COR-L47 (cell line): ENCODE results near the gene PSTPIP2.
A peak's percentile ranks its signal among the peaks of the same experiment; 100 is the strongest.
"Not testable (repeated sequence)": the region's sequence is repeated elsewhere in the genome, so short reads cannot be mapped to it uniquely, and the experiment has no call there.

Experiments
- DNase-seq: peaks from one replicate; lab custom pipeline; 2025; lab: John Stamatoyannopoulos, UW

Gene PSTPIP2, protein sequence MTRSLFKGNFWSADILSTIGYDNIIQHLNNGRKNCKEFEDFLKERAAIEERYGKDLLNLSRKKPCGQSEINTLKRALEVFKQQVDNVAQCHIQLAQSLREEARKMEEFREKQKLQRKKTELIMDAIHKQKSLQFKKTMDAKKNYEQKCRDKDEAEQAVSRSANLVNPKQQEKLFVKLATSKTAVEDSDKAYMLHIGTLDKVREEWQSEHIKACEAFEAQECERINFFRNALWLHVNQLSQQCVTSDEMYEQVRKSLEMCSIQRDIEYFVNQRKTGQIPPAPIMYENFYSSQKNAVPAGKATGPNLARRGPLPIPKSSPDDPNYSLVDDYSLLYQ

DNA sequence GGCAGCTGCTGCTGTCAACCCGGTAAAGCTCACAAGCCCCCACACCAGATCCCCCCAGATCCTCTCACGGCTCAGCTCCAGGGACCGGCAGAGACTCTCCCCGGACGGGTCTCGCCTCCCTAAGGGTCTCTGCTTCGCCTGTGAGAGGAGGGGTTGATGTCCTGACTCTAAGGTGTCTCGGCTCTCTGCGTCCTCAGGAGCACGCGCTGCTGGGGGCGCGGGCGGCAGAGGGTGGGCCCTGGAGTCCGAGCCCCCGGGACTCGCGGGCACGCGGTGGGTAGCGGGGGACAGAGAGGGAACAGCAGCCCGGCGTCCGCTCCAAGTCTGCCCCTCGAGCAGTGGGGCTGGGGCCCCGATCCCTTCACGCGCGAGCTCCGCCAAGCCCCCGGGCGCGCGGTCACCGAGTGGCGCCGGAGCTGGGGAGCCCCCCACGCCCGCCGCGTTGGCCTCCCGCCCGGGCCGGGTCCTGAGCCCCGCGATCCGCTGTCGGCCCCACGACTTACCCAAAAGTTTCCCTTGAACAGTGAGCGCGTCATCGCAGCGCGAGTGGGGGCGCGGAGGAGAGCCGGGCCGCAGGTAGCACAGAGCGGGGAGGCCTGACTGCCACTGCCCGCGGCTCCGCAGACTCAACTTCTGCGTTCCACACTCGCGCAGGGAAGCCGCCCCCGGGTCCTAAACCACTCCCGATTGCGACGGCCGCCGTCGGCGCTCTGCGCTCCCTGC lies at the start of gene PSTPIP2:
Gene PSTPIP2, minus strand, starts transcription at position 608 of the 723 bp plus-strand sequence. Its CDS starts 72 bp downstream, at position 536.
- DNase-seq: peak; percentile 51

DNA sequence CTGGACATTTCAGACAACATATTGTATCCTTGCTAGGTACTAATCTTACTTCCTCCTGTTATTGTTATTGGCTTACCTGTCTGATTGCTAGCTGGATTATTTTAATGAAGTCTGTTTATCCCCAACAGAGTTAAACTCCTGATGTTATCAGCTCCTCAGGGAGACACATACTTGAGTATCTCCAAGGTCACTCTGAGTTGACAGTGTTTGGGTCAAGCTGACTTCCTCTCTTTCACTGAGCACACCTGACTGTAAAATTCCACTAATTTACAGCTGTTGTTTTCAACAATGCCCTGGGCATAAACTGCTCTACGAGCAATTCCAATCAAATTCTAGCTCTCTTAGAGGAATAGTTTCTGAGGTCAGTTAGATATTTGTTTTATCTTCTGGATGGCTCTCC lies 41.7 kb upstream of the PSTPIP2 start:
- no peak for DNase-seq

DNA sequence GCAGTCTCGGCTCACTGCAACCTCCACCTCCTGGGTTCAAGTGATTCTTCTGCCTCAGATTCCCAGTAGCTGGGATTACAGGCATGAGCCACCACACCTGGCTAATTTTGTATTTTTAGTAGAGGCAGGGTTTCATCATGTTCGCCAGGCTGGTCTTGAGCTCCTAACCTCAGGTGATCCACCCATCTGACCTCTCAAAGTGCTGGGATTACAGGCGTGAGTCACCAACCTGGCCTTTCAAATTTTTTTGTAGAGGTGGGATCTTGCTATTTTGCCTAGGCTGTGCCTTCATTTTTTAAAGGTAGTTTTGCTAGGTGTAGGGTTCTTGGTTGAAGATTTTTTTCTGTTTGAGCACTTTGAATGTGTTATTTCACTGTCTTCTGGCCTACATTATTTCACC lies 38.3 kb upstream of the PSTPIP2 start:
- no peak for DNase-seq

DNA sequence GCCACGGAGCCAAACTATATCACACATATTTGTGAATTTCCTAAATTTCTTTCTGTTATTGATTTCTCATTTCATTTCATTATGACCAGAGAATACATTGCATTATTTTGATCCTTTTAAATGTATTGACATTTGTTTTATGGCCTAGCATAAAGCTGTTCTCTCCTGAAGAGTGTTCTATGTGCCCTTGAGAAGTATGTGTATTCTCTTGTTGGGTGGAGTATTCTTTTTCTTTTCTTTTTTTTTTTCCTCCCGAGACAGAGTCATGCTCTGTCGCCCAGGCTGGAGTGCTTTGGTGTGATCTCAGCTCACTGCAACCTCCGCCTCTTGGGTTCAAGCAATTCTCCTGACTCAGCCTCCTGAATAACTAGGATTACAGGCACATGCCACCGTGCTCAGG lies 37.3 kb upstream of the PSTPIP2 start:
- DNase-seq: no peak

DNA sequence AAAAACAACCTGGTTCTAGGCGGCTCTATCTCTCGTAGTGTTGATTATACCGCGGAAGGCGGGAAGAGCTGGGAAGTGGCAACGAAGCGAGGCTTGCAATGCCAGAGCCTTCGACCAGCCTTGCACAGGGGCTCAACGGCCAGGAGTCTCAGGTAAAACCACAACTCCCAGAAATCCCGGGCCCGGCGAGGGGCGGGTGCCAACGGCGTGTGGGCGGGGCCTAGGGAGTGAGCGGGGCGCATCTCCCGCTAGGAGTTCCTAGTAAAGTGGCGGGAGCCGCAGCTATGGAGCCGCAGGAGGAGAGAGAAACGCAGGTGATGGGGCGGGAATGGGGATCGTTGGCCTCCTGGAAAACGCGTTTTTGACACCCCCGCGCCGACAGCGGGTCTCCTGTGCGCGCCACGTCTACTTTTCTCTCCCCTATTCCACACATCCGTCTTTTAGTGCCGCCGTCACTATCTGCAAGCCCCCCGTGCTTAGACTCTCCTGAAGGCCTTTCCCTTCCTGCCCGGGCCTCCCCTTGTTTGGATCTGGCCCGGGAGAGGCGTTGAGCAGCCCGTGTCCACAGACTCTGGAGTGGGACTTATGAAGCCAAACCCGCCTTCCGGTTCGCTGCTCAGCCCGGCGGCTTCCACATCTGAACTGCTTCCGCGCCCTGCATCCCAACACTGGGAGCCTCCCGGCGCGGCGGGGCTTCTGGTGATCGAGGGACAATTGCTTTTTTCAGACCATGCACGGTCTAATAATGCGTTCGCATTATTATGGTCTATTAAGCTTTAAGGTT lies 32.3 kb upstream of the PSTPIP2 start, which contains the start of gene HAUS1:
Gene HAUS1, plus strand, starts transcription at position 258 of the 784 bp plus-strand sequence. Its CDS starts 27 bp downstream, at position 285.
- DNase-seq: peak; percentile 97

DNA sequence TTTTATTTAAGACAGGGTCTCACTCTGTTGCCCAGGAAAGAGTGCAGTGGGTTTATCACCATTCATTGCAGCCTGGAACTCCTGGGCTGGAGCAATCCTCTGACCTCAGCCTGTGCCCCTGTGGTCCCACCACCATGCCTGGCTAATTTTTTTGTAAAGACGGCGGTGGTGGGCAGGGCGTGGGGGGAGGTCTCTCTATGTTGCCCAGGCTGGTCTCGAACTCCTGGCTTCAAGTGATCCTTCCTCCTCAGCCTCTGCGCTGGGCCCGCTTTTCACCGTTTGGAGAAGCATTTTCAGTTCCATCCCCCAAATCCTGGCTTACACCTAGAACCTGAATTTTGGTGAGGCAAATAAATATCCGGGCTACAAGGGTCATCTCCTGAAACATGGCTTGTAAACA lies 27.4 kb upstream of the PSTPIP2 start:
- no peak for DNase-seq

DNA sequence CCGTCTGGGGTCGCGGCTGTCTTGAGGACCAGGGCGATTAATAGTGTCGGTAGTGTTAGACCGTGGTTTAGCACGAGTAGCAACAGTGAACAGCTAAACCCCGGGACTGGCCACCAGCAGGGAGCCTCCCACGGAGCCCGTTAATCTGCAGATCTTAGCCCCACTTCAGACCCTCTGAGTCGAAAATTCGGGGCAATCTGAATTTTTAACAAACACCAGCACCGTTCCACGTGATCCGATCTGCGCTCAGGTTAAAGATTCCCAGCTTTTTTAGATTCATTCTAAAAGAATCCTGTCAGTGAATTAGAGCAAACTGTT lies 26.5 kb upstream of the PSTPIP2 start:
- no peak for DNase-seq

DNA sequence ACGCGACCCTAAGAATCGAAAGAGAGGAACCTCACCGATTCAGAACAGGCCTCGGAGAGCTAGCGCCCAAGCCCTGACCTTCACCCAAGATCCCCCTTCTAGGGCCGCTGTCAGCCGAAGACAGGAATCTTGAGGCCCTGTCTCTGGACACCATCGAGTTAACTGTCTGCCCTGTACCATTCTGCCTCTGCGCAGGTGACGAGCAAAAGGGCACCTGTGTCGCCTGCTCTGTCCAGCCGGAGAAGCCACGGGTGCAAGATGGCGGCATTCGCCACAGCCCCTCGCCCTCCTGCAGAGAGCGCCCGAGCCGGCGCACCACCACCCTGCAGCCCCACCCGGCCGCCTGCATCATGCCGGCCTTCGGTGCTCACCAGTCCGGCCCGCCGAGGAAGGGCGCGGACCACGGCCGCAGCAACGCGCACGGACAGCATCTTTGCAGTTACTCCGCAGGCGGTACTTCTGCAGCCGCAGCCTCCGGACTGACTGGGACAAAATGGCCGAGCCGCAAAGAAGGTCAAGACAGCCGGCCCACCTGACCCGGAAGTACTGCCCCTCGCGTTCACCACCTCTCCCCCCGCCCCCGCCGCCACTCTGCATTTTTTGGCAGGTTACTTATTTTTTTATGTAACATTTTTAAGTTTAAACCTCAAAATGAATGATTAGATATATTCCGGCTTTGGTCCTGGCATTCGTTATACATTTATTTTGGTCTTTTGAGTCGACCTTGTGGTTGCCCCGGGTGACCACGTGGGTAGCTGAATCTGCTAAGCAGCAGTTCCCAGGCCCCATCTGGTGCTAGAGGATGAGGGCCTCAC lies 25.9 kb upstream of the PSTPIP2 start, which contains the start of gene ATP5F1A:
Gene ATP5F1A, minus strand, starts transcription at position 496 of the 815 bp plus-strand sequence. Its CDS starts 65 bp downstream, at position 431.
- peak; percentile 89 for DNase-seq

DNA sequence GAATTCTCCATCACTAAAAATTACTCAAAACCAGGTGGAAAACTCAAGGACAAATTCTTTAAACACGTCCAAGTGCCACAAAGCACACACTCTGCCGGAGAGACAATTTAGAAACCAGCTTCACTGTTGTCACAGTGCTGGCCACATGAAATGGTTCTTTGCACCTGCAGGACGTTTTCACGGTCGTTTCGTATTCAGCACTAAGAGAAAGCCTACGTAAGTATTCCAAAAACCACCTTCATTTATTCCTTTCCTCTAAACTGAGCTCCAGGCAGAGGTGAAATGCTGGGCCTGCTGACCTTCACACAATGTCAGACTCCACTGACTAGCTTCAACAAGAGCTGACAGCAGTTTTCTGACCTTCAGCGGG lies 25.4 kb upstream of the PSTPIP2 start:
- no peak for DNase-seq

DNA sequence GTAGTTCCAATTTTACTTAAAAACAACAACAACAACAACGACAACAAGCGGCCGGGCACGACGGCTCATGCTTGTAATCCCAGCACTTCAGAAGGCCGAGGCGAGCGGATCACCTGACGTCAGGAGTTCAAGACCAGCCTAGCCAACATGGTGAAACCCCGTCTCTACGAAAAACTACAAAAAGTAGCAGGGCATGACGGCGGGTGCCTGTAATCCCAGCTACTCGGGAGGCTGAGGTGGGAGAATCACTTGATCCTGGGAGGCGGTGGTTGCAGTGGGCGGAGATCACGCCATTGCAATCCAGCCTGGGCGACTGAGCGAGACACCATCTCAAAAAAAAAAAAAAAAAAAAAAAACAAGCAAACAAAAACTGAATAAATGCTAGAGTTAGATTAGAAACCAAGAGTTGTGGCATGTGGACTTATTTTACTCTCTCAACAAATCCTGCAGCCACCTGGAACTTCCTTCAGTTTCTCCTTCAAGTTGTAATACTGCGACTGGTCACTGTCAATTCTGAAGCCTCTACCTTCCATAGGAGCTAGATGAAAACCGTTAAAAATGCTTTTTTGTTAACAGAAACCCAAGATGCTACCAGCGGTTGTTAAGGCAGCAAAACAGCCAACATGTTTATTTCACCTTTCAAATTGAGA lies 24.7 kb upstream of the PSTPIP2 start:
- DNase-seq: no peak

DNA sequence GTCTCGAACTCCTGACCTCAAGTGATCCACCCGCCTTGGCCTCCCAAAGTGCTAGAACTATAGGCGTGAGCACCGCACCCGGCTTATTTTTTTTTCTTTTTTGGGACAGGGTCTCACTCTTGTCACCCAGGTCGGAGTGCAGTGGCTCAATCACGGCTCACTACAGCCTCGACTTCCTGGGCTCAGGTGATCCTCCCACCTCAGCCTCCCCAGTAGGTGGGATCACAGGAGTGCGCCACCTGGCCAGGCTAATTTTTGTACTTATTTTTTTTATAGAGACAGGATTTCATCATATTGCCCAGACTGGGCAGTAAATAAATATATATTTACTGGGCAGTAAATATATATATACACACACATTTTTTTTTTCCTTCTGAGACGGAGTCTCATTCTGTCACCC lies 23.5 kb upstream of the PSTPIP2 start:
- DNase-seq: no peak

DNA sequence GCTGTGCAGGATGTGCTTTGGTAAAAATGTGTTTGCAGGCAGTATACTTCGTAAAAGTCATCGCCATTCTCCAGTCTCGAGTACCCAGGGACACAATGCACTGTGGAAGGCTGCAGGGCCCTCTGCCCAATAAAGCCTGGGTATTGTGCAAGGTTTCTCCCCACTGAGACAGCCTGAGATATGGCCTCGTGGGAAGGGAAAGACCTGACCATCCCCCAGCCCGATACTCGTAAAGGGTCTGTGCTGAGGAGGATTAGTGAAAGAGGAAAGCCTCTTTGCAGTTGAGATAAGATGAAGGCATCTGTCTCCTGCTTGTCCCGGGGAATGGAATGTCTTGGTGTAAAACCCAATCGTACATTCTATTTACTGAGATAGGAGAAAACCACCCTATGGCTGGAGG lies 16.4 kb upstream of the PSTPIP2 start:
- not testable (repeated sequence) for DNase-seq

DNA sequence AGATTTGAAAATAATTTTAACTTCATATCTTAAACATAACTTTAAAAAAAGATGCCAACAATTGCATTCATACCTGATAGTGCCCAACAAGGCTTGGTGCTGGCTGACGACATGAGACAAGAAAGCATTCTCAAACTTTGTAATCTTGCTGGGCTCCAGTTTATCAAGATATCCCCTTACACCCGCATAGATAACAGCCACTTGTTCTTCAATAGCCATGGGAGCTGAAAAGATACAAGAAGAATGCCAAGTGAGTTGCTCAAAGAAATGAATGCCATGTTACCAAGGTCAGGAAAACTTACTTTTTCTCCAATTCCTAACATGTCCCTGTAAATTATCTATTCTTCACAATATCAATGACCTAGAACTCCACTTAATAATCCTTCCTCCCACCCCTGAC lies 12.4 kb upstream of the PSTPIP2 start:
- no peak for DNase-seq

DNA sequence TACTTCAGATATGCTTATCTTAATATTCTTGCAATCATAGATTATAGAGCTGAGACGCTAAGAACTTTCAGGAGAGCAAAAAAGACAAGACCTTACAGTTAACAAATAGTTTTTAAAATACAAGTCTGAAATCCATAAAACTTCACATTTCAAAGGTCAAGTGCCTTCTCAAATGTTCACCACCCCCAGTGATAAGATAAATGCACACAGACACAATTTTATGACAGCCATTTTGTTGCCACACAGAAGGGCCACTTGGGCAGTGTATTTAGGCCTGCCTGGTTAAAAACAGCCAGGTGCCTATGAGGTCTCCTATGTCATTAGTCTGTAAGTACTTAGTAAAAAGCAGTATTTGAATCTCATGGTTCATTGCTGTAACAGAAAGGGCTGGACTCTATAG lies 8.1 kb upstream of the PSTPIP2 start:
- no peak for DNase-seq

DNA sequence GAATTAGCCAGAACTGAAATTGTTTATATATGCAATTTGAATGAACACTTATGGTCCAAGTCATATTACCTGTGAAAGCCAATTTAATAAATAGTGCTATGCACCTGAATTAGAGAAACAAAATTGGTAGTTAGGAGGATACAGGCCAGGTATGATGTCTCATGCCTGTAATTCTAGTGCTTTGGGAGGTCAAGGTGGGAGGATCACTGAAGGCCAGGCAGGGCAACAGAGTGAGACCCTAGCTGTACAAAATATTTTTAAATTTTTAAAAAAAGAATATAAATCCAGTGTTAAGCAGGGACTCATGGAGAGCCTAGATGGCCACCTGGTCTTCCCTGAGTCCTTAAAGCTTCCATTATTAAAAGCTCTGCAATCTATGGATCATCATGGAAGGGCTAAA lies 7.3 kb upstream of the PSTPIP2 start:
- no peak for DNase-seq

DNA sequence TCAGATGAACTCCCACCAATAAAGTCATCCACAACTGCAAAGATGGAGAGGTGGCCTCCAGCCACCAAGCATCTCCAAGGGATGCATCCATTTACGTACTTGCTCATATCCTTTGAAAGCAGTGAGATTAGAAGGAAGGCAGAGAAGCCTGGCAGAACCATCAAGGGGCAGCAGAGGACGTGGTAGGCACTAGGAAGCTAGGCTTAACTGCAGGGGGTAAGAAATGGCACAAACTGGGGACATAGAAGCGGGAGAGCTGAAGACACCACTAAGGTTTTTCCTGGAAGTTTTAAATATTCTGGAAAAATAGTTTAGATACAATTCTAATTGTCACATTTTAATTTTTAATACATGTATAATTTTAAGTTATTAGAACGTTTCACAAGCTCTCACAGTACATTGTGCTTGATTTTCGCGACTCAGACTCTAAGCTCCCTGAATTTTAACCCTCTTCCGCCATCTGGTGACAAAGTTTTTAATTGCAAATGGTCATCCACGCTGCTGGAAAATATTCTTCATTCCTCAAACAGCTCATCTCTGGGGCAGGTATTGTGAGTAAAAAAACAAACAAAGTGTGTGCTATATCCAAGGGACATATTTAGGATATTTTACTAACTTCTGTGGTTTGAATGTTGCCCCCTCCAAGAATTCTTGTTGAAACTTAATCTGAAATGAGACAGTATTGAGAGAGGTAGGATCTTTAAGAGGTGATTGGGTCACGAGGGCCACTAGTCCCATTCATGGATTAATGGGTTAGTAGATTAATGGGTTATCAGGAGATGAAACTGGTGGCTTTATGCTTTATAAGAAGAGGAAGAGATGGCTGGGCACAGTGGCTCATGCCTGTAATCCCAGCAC lies 1.6 kb upstream of the PSTPIP2 start:
- DNase-seq: peak; percentile 65

DNA sequence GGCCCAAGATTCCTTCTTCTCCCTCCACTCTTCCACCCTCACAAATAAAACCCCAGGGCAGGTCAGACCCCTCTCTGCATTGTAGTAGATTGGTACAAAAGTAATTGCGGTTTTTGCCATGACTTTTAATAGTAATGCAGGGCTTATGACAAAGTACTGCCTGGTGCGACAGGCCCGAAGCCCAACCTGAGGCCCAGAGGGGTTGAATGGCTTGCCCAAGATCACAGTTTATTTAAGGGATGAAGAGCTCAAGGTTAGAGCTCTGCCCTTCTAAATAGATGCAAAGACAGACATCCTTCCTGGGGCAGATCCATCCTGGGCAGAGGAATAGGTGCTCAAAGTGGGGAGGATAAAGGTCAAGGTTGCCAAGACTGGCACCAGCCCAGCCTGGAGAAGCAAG lies 899 bp upstream of the PSTPIP2 start:
- no peak for DNase-seq

DNA sequence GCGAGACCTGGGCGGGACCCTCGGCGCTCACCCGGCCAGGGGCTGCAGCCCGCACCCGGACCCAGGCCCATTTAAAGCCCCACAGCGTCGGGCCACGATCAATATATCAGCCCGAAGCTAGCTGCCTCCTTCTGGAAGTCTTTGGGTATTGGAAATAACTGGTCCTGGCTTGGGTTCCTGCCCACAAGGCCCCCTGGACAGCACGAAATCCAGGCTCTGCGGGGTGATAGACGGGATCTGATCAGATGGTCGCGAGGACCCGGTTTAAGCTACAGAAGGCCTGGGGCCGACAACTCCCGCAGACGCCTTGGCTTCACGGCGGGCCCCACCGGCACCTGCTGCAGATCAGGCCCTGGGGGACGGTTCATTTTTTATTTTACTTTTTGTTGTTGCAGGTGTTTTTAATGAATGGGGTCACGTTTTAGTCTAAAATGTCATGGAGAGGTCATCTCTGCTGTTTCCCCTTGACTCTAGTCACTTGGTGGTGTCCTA lies 362 bp upstream of the PSTPIP2 start:
- DNase-seq: no peak

DNA sequence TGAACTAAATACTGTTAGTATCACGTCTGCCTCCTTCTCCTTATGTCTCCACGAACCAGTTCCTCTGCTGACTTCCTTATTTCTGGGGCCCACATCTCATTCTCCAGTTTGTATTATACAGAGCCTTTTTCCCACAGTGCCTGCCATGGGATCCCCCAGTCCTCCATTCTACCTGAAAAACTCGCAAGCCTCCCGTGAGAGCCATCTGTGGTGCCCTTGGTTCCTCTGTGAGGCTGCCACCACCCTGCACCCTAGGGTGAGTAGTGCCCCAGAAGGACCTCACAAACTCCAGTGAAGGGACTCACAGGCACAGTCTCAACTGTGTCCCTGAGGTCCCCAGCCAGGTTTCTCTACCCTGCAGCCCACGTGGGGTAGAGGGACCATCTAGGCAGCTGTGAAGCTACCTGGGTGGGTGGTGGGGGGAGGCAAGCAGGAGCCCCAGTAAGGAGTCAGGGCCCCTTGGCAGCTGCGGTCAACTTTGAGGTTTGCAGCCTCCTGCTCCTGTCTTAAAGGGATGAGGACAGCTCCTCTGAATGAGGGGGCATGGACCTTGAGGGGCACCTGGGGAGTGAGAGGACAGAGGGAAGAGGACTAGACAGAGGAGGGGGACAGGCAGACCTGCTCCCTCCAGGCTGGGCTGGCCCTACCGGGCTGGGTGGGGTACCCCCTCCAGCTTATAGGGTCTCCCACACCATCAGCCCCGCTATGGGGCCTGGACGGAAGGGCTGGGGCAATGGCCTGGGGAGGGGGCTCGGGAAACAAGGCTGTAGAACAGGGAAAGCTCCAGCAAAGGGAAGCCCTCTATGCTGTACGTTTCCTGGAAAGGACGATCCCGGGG lies 1.0 kb downstream of the PSTPIP2 start:
- DNase-seq: no peak
